ENCODE measurements around the gene SLC18B1. TPM values are rescaled to one million over a fixed set of nuclear protein-coding genes. Genes with fewer than 3 reads are reported as not detected.

The SLC18B1 gene
- polyA plus RNA-seq, 1 of the 3 experiments (the other 2 are of a cell fraction): 1.2 TPM

DNA sequence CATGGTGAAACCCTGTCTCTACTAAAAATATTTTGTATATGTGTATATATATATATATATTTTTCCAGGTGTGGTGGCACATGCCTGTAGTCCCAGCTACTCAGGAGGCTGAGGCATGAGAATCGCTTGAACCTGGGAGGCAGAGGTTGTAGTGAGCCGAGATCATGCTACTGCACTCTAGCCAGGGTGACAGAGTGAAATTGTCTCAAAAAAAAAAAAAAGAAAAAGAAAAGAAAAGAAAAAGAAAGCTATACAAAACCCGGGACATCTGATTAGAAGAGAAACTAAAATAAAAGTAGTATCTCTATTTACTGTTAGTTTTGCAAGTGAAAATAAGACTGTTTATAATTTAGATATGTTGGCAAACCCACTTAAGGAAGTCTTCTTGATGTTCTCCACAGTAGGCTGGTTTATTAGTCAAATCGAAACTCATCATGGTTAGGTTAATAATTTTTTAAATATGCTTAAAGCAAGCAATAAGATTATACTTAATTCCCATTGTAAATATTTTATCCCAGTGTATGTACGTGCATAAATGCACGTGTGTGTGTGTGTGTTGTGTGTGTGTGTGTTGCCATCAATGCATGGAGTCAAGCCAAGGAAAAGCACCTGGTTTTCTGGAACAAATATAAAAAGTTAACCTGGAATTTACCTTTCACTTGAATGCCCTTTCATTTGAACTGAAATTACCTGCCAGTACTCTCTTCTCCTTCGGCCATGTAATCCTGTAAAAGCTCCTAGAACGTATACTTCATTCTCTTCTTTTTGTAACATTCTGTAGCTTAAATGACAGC lies 47.8 kb downstream of the SLC18B1 start:
- H3K27ac ChIP-seq (ENCODE audit: low read depth in 2 of 2, low read length in 1 of 2): no peak overlapping the region
- no peaks in the 10 kb centered on the region for H3F3A ChIP-seq (replicated peaks; ENCODE audit: insufficient read depth)
- H3K4me1 ChIP-seq (ENCODE audit: control insufficient read depth in 1 of 2, insufficient read depth in 2 of 2, low read depth in 1 of 2, low read length in 1 of 2): no peaks in the 10 kb centered on the region
- no peak overlapping the region for H3K4me2 ChIP-seq
- H3K9me2 ChIP-seq: no peaks in the 10 kb centered on the region
- H3K9me3 ChIP-seq: no peaks in the 10 kb centered on the region
- H3K27me3 ChIP-seq (ENCODE audit: insufficient read depth): no peaks in the 10 kb centered on the region; the same call in 1 of the 2 replicates
- CTCF ChIA-PET: interaction anchor here (1.5 kb wide), 1 partner anchor 10 kb away, joined by 3 read pairs; no protein-coding TSS in a partner anchor
- H3K79me2 ChIP-seq (ENCODE audit: insufficient read depth): no peaks in the 10 kb centered on the region
- H2AFZ ChIP-seq (ENCODE audit: low read depth): no peak overlapping the region
- no peak overlapping the region for H3K9ac ChIP-seq
- H3K36me3 ChIP-seq (replicated peaks in 1 of 2; ENCODE audit: control insufficient read depth in 1 of 2, insufficient read depth in 2 of 2, low read length in 1 of 2): no peaks in the 10 kb centered on the region
- no peak overlapping the region for H3K4me3 ChIP-seq (ENCODE audit: low read depth in 2 of 2, low read length in 1 of 2)
- 11% methylated on average over 8 of the region's 8 CpGs for WGBS (ENCODE audit: low lambda C conversion rate)
- TF ChIP-seq MEF2A (IDR thresholded peaks at IDR 0.05; ENCODE audit: borderline replicate concordance, low read depth): no peak
- TF ChIP-seq FOSL2 (IDR thresholded peaks at IDR 0.05; ENCODE audit: borderline replicate concordance, low read depth): no peak
- no peak for TF ChIP-seq YY1 (IDR thresholded peaks at IDR 0.05; ENCODE audit: low read depth)
- no peak for TF ChIP-seq JUND (IDR thresholded peaks at IDR 0.05)
- no peak for TF ChIP-seq FOXM1 (IDR thresholded peaks at IDR 0.05; ENCODE audit: low read depth)
- TF ChIP-seq, protein P1, sequence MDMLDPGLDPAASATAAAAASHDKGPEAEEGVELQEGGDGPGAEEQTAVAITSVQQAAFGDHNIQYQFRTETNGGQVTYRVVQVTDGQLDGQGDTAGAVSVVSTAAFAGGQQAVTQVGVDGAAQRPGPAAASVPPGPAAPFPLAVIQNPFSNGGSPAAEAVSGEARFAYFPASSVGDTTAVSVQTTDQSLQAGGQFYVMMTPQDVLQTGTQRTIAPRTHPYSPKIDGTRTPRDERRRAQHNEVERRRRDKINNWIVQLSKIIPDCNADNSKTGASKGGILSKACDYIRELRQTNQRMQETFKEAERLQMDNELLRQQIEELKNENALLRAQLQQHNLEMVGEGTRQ (IDR thresholded peaks at IDR 0.05; ENCODE audit: borderline replicate concordance, low read depth, low read length): no peak
- TF ChIP-seq SMC3 (IDR thresholded peaks at IDR 0.05; ENCODE audit: low read depth, low read length): no peak
- TF ChIP-seq GABPA (IDR thresholded peaks at IDR 0.05; ENCODE audit: low read depth): no peak
- TF ChIP-seq, protein P2, sequence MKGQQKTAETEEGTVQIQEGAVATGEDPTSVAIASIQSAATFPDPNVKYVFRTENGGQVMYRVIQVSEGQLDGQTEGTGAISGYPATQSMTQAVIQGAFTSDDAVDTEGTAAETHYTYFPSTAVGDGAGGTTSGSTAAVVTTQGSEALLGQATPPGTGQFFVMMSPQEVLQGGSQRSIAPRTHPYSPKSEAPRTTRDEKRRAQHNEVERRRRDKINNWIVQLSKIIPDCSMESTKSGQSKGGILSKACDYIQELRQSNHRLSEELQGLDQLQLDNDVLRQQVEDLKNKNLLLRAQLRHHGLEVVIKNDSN (IDR thresholded peaks at IDR 0.05; ENCODE audit: borderline replicate concordance, low read depth): no peak
- TF ChIP-seq, protein P3, sequence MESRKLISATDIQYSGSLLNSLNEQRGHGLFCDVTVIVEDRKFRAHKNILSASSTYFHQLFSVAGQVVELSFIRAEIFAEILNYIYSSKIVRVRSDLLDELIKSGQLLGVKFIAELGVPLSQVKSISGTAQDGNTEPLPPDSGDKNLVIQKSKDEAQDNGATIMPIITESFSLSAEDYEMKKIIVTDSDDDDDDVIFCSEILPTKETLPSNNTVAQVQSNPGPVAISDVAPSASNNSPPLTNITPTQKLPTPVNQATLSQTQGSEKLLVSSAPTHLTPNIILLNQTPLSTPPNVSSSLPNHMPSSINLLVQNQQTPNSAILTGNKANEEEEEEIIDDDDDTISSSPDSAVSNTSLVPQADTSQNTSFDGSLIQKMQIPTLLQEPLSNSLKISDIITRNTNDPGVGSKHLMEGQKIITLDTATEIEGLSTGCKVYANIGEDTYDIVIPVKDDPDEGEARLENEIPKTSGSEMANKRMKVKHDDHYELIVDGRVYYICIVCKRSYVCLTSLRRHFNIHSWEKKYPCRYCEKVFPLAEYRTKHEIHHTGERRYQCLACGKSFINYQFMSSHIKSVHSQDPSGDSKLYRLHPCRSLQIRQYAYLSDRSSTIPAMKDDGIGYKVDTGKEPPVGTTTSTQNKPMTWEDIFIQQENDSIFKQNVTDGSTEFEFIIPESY (IDR thresholded peaks at IDR 0.05; ENCODE audit: borderline replicate concordance, low read depth): no peak
- TF ChIP-seq POLR2AphosphoS5 (IDR thresholded peaks at IDR 0.05; ENCODE audit: low read depth, low read length): no peak
- TF ChIP-seq, protein P4, sequence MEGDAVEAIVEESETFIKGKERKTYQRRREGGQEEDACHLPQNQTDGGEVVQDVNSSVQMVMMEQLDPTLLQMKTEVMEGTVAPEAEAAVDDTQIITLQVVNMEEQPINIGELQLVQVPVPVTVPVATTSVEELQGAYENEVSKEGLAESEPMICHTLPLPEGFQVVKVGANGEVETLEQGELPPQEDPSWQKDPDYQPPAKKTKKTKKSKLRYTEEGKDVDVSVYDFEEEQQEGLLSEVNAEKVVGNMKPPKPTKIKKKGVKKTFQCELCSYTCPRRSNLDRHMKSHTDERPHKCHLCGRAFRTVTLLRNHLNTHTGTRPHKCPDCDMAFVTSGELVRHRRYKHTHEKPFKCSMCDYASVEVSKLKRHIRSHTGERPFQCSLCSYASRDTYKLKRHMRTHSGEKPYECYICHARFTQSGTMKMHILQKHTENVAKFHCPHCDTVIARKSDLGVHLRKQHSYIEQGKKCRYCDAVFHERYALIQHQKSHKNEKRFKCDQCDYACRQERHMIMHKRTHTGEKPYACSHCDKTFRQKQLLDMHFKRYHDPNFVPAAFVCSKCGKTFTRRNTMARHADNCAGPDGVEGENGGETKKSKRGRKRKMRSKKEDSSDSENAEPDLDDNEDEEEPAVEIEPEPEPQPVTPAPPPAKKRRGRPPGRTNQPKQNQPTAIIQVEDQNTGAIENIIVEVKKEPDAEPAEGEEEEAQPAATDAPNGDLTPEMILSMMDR (IDR thresholded peaks at IDR 0.05): no peak
- TF ChIP-seq NRF1 (IDR thresholded peaks at IDR 0.05; ENCODE audit: low read depth, low read length): no peak
- TF ChIP-seq TCF12 (IDR thresholded peaks at IDR 0.05): no peak
- TF ChIP-seq, protein P5, sequence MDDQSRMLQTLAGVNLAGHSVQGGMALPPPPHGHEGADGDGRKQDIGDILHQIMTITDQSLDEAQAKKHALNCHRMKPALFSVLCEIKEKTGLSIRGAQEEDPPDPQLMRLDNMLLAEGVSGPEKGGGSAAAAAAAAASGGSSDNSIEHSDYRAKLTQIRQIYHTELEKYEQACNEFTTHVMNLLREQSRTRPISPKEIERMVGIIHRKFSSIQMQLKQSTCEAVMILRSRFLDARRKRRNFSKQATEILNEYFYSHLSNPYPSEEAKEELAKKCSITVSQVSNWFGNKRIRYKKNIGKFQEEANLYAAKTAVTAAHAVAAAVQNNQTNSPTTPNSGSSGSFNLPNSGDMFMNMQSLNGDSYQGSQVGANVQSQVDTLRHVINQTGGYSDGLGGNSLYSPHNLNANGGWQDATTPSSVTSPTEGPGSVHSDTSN (IDR thresholded peaks at IDR 0.05): no peak
- TF ChIP-seq GATA2 (CRISPR knock-in tag; IDR thresholded peaks at IDR 0.05): no peak
- POLR2A ChIA-PET: no interaction called here
- no peak for DNase-seq
- no peaks in the 10 kb centered on the region for H4K20me1 ChIP-seq (ENCODE audit: insufficient read depth)

Measured in SK-N-SH (cell line).